Measurements from ENCODE around the gene NFATC4. TPM values are rescaled to one million over a fixed set of nuclear protein-coding genes. Genes with fewer than 3 reads are reported as not detected.

NFATC4 gene
- polyA plus RNA-seq, 1 donor from 2014 or later, result 0.22 TPM

DNA sequence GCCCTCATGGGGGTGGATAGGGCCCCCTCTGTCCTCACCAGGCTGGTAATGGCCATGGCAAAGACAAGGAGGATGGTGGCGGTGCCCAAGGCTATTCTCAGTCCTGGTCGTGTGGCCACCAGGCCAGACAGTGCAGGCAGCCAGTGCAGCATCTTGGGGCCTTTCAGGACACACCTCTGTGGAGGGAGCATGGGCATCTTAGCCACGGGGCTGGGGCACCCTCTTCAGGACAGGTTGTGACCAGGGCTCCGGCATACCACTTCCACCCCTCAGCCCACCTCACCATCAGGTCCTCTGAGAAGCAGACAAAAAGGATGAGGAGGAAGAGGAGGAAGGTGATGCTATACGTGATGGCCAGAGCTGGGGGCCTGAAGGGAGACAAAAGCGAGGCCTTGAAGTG lies 44.0 kb upstream of the NFATC4 start:
- Histone ChIP-seq H3K27me3 (ENCODE audit: insufficient read depth, low read depth, low read length) (peaks cover 7% of the 10 kb centered on the region), H3K9me2 (ENCODE audit: insufficient read depth, low read length) (no peaks in the 10 kb centered on the region), H3F3A (ENCODE audit: insufficient read depth, low read length, poor library complexity, severe bottlenecking) (no peaks in the 10 kb centered on the region), H3K4me2 (ENCODE audit: low read length) (no peak overlapping the region), H3K79me2 (replicated peaks; ENCODE audit: insufficient read depth, low read length) (no peaks in the 10 kb centered on the region), H3K4me3 (ENCODE audit: low read length) (no peak overlapping the region), H3K9ac (ENCODE audit: low read length) (no peak overlapping the region), H2AFZ (ENCODE audit: low read depth, low read length) (no peak overlapping the region), H3K9me3 (ENCODE audit: low read length) (no peaks in the 10 kb centered on the region), H4K20me1 (ENCODE audit: insufficient read depth) (no peaks in the 10 kb centered on the region), H3K27ac (ENCODE audit: low read length) (no peak overlapping the region), H3K36me3 (ENCODE audit: insufficient read depth, low read length) (no peaks in the 10 kb centered on the region)
- TF ChIP-seq EP300 (conservative IDR thresholded peaks at IDR 0.05; ENCODE audit: poor library complexity, severe bottlenecking) (no peak), RAD21 (conservative IDR thresholded peaks at IDR 0.05) (no peak), POLR2AphosphoS5 (IDR thresholded peaks at IDR 0.05) (no peak), EZH2 (IDR thresholded peaks at IDR 0.05; ENCODE audit: borderline replicate concordance, insufficient read depth, low read length, poor library complexity, severe bottlenecking) (no peak), SMC3 (conservative IDR thresholded peaks at IDR 0.05; ENCODE audit: poor library complexity) (no peak), MXI1 (conservative IDR thresholded peaks at IDR 0.05; ENCODE audit: poor library complexity, severe bottlenecking) (no peak)
- TF ChIP-seq, protein P1, sequence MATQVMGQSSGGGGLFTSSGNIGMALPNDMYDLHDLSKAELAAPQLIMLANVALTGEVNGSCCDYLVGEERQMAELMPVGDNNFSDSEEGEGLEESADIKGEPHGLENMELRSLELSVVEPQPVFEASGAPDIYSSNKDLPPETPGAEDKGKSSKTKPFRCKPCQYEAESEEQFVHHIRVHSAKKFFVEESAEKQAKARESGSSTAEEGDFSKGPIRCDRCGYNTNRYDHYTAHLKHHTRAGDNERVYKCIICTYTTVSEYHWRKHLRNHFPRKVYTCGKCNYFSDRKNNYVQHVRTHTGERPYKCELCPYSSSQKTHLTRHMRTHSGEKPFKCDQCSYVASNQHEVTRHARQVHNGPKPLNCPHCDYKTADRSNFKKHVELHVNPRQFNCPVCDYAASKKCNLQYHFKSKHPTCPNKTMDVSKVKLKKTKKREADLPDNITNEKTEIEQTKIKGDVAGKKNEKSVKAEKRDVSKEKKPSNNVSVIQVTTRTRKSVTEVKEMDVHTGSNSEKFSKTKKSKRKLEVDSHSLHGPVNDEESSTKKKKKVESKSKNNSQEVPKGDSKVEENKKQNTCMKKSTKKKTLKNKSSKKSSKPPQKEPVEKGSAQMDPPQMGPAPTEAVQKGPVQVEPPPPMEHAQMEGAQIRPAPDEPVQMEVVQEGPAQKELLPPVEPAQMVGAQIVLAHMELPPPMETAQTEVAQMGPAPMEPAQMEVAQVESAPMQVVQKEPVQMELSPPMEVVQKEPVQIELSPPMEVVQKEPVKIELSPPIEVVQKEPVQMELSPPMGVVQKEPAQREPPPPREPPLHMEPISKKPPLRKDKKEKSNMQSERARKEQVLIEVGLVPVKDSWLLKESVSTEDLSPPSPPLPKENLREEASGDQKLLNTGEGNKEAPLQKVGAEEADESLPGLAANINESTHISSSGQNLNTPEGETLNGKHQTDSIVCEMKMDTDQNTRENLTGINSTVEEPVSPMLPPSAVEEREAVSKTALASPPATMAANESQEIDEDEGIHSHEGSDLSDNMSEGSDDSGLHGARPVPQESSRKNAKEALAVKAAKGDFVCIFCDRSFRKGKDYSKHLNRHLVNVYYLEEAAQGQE (IDR thresholded peaks at IDR 0.05; ENCODE audit: borderline replicate concordance), result no peak

DNA sequence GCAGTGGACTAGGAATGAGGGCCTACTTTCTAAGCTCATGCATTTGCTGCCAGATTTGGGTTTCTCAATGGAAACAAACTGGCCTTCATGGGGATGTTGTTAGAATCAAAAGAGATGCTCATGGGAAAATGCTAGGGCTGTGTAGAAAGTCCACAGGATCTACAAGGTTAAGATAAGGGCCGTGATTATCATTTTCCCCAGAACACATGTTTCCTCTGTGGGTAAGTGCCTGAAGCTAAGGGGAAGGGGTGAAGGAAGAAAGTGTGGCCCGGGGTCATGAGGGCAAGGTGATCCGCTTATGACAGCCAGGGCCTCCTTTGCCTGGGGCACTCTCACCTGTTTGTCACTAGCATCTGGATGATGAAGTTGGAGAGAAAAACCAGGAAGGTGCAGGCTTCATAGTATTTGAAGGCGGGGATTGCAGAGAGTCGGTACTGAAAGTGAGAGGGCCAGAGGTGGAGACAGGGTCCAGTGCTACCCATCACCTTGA lies 42.9 kb upstream of the NFATC4 start:
- no peaks in the 10 kb centered on the region for H3K27me3 ChIP-seq (ENCODE audit: insufficient read depth, low read depth, low read length)
- H3F3A ChIP-seq (ENCODE audit: insufficient read depth, low read length, poor library complexity, severe bottlenecking), result no peaks in the 10 kb centered on the region

More for the DNA sequence above, 42.9 kb upstream of the NFATC4 start:
- no peak overlapping the region for H2AFZ ChIP-seq (ENCODE audit: low read depth, low read length)
- TF ChIP-seq MXI1 (conservative IDR thresholded peaks at IDR 0.05; ENCODE audit: poor library complexity, severe bottlenecking), result no peak
- TF ChIP-seq EZH2 (IDR thresholded peaks at IDR 0.05; ENCODE audit: borderline replicate concordance, insufficient read depth, low read length, poor library complexity, severe bottlenecking), result no peak
- no peak for TF ChIP-seq RAD21 (conservative IDR thresholded peaks at IDR 0.05)
- TF ChIP-seq POLR2AphosphoS5 (IDR thresholded peaks at IDR 0.05), result no peak
- no peak for TF ChIP-seq TAF1 (IDR thresholded peaks at IDR 0.05; ENCODE audit: low read depth)
- TF ChIP-seq SMC3 (conservative IDR thresholded peaks at IDR 0.05; ENCODE audit: poor library complexity), result no peak
- TF ChIP-seq, protein P2, sequence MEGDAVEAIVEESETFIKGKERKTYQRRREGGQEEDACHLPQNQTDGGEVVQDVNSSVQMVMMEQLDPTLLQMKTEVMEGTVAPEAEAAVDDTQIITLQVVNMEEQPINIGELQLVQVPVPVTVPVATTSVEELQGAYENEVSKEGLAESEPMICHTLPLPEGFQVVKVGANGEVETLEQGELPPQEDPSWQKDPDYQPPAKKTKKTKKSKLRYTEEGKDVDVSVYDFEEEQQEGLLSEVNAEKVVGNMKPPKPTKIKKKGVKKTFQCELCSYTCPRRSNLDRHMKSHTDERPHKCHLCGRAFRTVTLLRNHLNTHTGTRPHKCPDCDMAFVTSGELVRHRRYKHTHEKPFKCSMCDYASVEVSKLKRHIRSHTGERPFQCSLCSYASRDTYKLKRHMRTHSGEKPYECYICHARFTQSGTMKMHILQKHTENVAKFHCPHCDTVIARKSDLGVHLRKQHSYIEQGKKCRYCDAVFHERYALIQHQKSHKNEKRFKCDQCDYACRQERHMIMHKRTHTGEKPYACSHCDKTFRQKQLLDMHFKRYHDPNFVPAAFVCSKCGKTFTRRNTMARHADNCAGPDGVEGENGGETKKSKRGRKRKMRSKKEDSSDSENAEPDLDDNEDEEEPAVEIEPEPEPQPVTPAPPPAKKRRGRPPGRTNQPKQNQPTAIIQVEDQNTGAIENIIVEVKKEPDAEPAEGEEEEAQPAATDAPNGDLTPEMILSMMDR (IDR thresholded peaks at IDR 0.05; ENCODE audit: poor library complexity, severe bottlenecking), result no peak
- TF ChIP-seq, protein P1 (IDR thresholded peaks at IDR 0.05; ENCODE audit: borderline replicate concordance), result no peak
- TF ChIP-seq EP300 (conservative IDR thresholded peaks at IDR 0.05; ENCODE audit: poor library complexity, severe bottlenecking), result no peak
- H3K79me2 ChIP-seq (replicated peaks; ENCODE audit: insufficient read depth, low read length), result no peaks in the 10 kb centered on the region
- no peak overlapping the region for H3K4me3 ChIP-seq (ENCODE audit: low read length)
- H3K9ac ChIP-seq (ENCODE audit: low read length), result no peak overlapping the region
- H3K9me3 ChIP-seq (ENCODE audit: low read length), result no peaks in the 10 kb centered on the region
- no peaks in the 10 kb centered on the region for H3K36me3 ChIP-seq (ENCODE audit: insufficient read depth, low read length)
- H4K20me1 ChIP-seq (ENCODE audit: insufficient read depth), result no peaks in the 10 kb centered on the region
- no peak overlapping the region for H3K4me2 ChIP-seq (ENCODE audit: low read length)
- H3K9me2 ChIP-seq (ENCODE audit: insufficient read depth, low read length), result no peaks in the 10 kb centered on the region
- no peak overlapping the region for H3K27ac ChIP-seq (ENCODE audit: low read length)

Data from neural cell (in vitro differentiated cells).